Ishikawa (cell line): Measurements from ENCODE around the gene CFAP221.

ENCODE experiments used
- CEBPB ChIP-seq: IDR thresholded peaks from 2 replicates; pipeline ENCODE4 v1.6.1; 2012
- CREB1 ChIP-seq: IDR thresholded peaks from 2 replicates; pipeline ENCODE4 v1.6.1; 2012; ENCODE audit warnings: low read depth
- EP300 ChIP-seq: IDR thresholded peaks from 2 replicates; pipeline ENCODE4 v1.6.1; 2012; ENCODE audit warnings: borderline replicate concordance
- FOXM1 ChIP-seq: IDR thresholded peaks from 2 replicates; pipeline ENCODE4 v1.6.1; 2012; ENCODE audit warnings: low read depth, borderline replicate concordance
- NFIC ChIP-seq: IDR thresholded peaks from 2 replicates; pipeline ENCODE4 v1.6.1; 2012
- RAD21 ChIP-seq: IDR thresholded peaks from 2 replicates; pipeline ENCODE4 v1.6.1; 2012; ENCODE audit warnings: low read depth
- REST ChIP-seq: IDR thresholded peaks from 2 replicates; pipeline ENCODE4 v1.6.1; 2012; ENCODE audit warnings: low read depth, mild to moderate bottlenecking
- TCF12 ChIP-seq: IDR thresholded peaks from 2 replicates; pipeline ENCODE4 v1.6.1; 2012; ENCODE audit warnings: low read depth
- TEAD4 ChIP-seq: IDR thresholded peaks from 2 replicates; pipeline ENCODE4 v1.6.1; 2012
- YY1 ChIP-seq: IDR thresholded peaks from 2 replicates; pipeline ENCODE4 v1.6.1; 2012; ENCODE audit warnings: low read depth

GRCh38 chr2:119647440-119648169 lies 103.4 kb downstream of the CFAP221 start:
- TF ChIP-seq TEAD4: no peak
- no peak for TF ChIP-seq REST
- no peak for TF ChIP-seq CREB1
- TF ChIP-seq FOXM1: no peak
- TF ChIP-seq EP300: no peak
- TF ChIP-seq RAD21: no peak
- no peak for TF ChIP-seq TCF12
- no peak for TF ChIP-seq CEBPB
- TF ChIP-seq YY1: no peak
- TF ChIP-seq NFIC: no peak
